ENCODE measurements around the gene FMNL2. TPM values are rescaled to one million over a fixed set of nuclear protein-coding genes. Genes with fewer than 3 reads are reported as not detected.

FMNL2 gene
- total RNA-seq, 1 experiment from 2014 or later = 33.6 TPM

GRCh38 chr2:152413228-152414030, 78.5 kb downstream of the FMNL2 start:
- 0 out of 2 replicates have a peak overlapping the region, but pooled peaks have one; percentile 4 for H3K27ac ChIP-seq (ENCODE audit: low read length)
- H3K9me3 ChIP-seq (ENCODE audit: control insufficient read depth, insufficient read depth, low read depth, low read length) = no peaks in the 10 kb centered on the region
- in situ Hi-C loops (cut with HindIII; ENCODE audit: low pct_unique_long_range_greater_than_20kb, low sequenced_read_pairs) = no loop called here
- peaks cover 49% of the 10 kb centered on the region for H3K4me1 ChIP-seq (ENCODE audit: control insufficient read depth, insufficient read depth, low read length)
- BruUV-seq (replicated peaks) = no TSS peak
- intact Hi-C loops (cut with micrococcal nuclease; ENCODE audit: unreplicated experiment) = no loop called here
- TF ChIP-seq POLR2AphosphoS5 (IDR thresholded peaks at IDR 0.05; ENCODE audit: low read depth, low read length) (no peak), TCF7L2 (IDR thresholded peaks at IDR 0.05; ENCODE audit: low read depth, low read length) (no peak), CTCF (IDR thresholded peaks at IDR 0.05) (no peak), REST (IDR thresholded peaks at IDR 0.05; ENCODE audit: insufficient read depth in 1 of 2, low read depth in 2 of 2, low read length in 1 of 2) (no peak), SIN3A (IDR thresholded peaks at IDR 0.05; ENCODE audit: borderline replicate concordance, insufficient read depth, low read depth, low read length) (no peak)
- ChIA-PET POLR2A (no interaction called here), CTCF (no interaction called here)
- H3K4me3 ChIP-seq (ENCODE audit: low read depth in 2 of 2, low read length in 2 of 2) = no peak overlapping the region
- no peak for DNase-seq (ENCODE audit: low read depth, low spot score)
- H3K36me3 ChIP-seq (ENCODE audit: control insufficient read depth, insufficient read depth, low read length) = no peaks in the 10 kb centered on the region
- H3K27me3 ChIP-seq (ENCODE audit: control insufficient read depth, insufficient read depth, low read length) = no peaks in the 10 kb centered on the region
- ATAC-seq = no peak

- Histone ChIP-seq H3K9me3 (ENCODE audit: control insufficient read depth, insufficient read depth, low read depth, low read length) (no peaks in the 10 kb centered on the region), H3K4me1 (ENCODE audit: control insufficient read depth, insufficient read depth, low read length) (peaks cover 45% of the 10 kb centered on the region), H3K27ac (ENCODE audit: low read length) (peak overlapping the region; percentile 25), H3K27me3 (ENCODE audit: control insufficient read depth, insufficient read depth, low read length) (no peaks in the 10 kb centered on the region), H3K4me3 (ENCODE audit: low read depth in 2 of 2, low read length in 2 of 2) (no peak overlapping the region), H3K36me3 (ENCODE audit: control insufficient read depth, insufficient read depth, low read length) (no peaks in the 10 kb centered on the region)
- in situ Hi-C loops (cut with HindIII; ENCODE audit: low pct_unique_long_range_greater_than_20kb, low sequenced_read_pairs) (no loop called here), intact Hi-C loops (cut with micrococcal nuclease; ENCODE audit: unreplicated experiment) (no loop called here)
- BruUV-seq (replicated peaks) = no TSS peak
- TF ChIP-seq TCF7L2 (IDR thresholded peaks at IDR 0.05; ENCODE audit: low read depth, low read length) (no peak), REST (IDR thresholded peaks at IDR 0.05; ENCODE audit: insufficient read depth in 1 of 2, low read depth in 2 of 2, low read length in 1 of 2) (no peak), CTCF (IDR thresholded peaks at IDR 0.05) (no peak), POLR2AphosphoS5 (IDR thresholded peaks at IDR 0.05; ENCODE audit: low read depth, low read length) (no peak), SIN3A (IDR thresholded peaks at IDR 0.05; ENCODE audit: borderline replicate concordance, insufficient read depth, low read depth, low read length) (no peak)
- DNase-seq (ENCODE audit: low read depth, low spot score) (no peak), ATAC-seq (0 out of 2 replicates have a peak, but pooled peaks have one; percentile 15)
- CTCF ChIA-PET = no interaction called here
- POLR2A ChIA-PET = no interaction called here
These were observed 80.3 kb downstream of the FMNL2 start for GRCh38 chr2:152415231-152415642.

Measured in Panc1 (cell line).